CD4-positive, alpha-beta T cell treated with Interleukin-12 subunit alpha and Interleukin-12 subunit beta, for 1 hour (primary cell): ENCODE measurements around the gene NTSR1.
A peak's percentile ranks its signal among the peaks of the same experiment; 100 is the strongest.

Experiments used
- DNase-seq: peaks from one replicate; pipeline ENCODE4 v3.0.0-alpha.2; 2020

NTSR1 gene

DNA sequence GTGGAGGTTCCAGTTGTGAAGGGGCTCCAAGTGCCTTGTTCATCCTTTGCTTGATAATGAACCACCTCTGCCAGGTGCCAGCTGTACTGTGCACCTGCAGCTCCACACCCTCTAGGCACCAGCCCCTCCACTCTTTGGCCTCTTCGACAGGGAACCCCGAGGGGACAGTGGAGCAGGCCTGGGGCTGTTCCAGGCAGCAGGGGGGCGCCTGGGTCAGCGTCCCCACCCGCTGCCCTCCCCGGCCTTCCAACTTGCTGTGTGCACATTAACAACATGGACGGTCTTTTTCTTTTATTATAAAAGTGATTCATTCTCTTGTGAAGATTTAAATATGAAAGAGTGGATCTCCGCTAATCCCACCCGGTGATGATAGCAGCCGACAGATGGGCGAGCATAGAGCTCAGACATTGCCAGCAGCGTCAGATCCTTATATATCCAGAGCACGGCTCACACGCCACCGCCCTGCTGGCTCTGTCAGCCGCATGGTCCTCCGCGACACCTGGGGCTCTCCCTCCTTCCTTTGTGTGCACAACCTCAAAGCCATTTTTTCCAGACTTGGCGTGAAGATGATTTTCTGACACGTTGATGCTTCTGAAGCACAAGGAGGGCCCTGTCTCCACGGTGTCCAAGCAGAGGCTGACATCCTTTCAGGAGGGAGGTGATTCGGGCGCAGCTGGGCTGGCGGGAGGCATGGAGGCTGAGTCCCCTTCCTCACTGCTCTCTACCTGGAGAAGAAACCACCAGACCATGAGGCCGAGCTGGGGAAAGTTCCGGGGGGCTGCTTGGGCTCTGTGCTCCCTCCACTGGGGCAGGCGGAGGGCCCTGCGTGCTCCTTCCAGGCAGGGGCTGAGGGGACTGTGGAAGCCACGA, 65.4 kb downstream of the NTSR1 start:
- DNase-seq = no peak

DNA sequence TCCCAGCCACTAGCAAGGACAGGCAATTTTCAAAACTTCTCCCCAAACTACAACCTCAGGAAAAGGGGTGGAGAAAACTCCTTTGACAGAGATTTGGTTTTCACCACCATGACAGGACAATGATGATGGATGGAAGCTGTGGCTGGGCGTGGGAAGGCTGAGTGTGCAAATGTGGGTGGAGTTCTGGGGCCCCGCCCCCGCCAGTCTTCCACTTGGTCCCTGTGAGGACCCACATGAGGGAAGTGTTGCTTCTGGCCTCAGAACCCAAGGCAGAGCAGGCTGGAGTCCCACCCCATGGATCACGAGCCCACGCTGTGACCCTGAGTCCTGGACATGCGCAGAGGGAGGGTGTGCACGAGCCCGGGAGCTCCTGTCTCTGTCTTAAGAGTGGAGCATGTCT, 66.1 kb downstream of the NTSR1 start:
- DNase-seq = no peak

DNA sequence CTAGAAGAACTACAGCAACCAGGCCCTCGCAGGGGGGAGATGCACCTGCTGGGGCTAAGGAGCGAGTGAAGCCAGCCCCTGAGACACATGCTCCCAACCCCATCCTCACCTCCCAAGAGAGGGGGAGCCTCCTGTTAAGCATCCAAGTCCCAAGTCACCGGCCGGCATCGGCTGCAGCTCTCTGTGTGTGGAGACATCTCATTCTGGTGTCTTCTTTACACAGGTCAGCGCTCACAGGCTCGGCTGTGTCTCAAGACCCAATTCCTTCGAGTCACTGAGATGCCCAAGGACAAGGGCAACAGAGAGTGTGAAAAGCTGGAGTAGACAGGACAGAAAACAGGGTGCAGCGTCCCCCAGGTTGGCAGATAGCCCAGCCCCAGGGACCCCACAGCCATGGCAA, 66.6 kb downstream of the NTSR1 start:
- no peak for DNase-seq

DNA sequence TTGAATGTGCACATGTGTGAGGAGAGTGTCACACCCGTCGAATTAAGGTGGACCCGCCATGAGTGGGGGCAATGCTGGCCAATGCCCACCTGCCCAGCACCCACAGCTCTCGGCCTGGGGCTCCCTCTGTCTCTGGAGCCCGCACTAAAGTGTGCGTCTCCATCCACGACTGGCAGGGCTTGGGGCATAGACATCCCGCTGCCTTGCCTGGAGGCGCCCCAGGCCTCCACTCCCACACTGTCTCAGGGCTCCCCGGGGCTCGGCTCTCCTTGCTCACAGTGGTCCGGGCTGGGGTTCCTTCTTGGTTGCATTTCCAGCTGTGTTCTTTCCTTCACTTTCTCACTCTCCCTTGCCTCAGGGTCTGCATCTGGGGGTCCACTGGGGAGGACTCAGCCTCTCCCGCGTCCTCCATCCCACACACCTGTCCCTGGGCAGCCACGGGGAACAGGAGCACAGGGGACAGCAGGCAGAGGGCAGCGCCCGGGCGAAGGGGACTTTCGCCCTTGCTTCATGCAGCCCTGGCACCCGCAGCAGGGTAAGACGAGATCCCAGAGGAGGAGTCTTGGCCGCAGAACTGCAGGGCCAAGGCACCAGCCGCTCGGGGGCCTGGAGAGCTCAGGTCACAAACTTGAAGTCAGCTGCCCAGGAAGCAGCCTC, 67.5 kb downstream of the NTSR1 start:
- no peak for DNase-seq

DNA sequence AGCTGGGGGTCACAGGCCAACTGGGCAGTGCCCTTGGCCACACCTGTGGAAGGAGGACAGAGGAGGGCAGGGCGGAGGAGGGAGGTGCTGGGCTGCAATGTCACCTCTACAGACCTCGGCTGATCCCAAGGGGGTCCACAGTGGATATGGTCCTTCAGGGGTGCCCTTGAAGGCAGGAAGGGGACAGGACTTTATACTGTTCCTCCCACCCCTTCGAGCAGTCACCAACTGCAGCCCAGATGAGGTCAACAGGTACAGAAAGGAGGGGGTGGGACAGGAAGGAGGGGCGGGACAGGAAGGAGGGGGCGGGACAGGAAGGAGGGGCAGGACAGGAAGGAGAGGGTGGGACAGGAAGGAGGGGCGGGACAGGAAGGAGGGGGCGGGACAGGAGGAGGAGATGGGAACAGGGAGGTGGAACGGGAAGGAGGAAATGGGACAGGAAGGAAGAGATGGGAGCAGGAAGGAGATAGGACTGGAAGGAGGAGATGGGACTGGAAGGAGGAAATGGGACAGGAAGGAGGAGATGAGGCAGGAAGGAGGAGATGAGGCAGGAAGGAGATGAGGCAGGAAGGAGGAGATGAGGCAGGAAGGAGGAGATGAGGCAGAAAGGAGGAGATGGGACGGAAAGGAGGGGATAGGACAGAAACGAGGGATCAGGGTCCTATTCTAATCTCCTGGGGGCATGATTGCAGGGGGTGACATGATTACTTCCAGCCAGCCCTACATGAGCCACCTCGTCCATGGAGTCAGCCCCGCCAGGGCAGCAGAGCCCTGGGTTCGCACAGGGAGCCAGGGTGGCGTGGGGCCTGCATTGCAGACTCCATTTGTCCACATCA, 68.3 kb downstream of the NTSR1 start:
- peak; percentile 79 for DNase-seq

DNA sequence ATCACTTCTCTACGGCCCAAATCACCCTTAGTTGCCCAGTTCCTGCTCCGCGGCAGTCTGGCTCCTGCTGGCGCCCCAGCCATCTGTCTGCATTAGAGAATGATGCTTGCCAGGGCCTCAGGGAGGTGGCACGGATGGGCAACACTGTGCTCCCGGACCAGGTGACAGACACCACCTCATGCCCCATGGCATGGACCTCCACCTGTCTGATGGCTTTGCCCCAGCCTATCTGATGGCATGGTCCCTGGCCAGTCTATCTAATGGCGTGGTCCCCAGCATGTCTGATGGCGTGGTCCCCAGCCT, 68.8 kb downstream of the NTSR1 start:
- DNase-seq = peak; percentile 12

DNA sequence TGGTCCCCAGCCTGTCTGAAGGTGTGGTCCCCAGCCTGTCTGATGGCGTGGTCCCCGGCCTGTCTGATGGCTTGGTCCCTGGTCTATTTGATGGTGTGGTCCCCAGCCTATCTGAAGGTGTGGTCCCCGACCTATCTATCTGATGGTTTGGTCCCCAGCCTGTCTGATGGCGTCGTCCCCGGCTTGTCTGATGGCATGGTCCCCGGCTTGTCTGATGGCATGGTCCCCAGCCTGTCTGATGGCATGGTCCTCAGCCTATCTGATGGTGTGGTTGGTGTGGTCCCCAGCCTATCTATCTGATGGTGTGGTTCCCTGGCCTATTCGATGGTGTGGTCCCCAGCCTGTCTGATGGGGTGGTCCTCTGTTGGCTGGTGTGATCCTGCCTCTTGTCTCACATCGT, 69.4 kb downstream of the NTSR1 start:
- no peak for DNase-seq

DNA sequence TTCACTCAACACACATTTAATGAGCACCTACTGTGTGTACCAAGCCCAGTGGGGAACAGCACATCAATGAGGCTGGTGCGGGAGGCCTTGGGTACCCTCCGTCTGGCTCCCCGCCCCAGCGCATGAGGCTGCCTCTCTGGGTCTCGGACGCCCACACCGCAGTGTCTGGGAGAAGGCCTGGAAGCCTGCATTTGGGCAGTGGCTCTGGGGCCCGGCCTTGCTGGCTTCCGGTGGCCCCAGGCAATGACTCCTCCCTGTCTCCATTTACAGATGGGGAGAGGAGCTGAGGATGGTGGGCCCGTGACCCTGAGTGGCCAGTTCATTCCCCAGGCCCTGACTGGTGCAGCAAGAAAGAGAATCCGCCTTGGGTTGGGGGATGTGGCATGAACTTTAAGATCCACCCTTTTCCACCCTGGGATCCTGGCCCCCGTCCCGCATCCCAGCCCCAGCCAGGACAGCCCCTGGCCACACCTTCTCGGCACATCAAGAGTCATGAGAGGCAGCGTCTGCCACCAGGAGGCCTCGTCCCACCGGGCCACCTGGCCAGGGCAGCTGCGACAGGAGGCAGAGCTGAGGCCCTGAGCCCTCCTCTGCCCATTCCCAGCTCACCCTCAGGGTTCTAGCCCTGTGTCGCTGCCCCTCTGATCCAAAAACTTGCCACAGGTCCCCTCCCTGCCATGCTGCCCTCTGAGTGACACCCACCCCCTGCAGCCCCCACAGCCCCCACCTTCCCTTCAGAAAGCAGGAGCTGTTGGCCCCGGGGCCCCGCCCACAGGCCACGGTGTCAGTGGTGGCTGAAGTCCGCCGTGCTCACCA, 70.2 kb downstream of the NTSR1 start:
- no peak for DNase-seq

DNA sequence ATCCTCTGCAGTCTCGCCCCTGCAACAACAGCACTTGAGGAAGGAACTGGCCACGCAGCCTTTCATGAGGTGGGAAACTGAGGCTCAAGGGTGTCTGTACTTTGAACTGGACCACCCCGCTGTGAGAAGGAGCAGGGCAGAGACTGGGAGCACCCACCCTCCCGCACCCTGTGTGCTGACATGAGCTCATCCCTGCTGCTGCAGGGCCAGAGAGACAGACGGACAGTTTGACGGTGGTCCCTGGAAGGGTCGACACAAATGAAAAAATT, 70.7 kb downstream of the NTSR1 start:
- DNase-seq = no peak

DNA sequence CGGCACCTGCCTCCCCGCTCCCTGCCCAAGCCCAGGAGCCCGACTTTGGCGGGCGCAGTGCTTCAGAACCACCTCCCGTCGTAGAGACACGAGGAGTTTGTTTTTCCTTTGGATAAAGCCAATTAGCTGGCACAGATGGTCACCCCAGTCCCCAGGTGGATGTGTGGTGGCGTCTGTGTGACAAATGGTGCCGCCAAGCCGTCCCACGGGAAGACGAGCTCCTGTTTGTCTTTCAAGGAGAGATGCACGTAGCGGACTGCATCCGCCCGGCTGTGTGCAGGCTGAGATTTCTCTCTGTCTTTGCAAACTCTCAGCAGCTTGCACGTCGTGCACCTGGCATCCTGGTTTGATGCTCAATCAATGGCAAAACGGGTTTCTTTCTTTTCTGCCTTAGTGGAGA, 71.6 kb downstream of the NTSR1 start:
- DNase-seq = no peak

DNA sequence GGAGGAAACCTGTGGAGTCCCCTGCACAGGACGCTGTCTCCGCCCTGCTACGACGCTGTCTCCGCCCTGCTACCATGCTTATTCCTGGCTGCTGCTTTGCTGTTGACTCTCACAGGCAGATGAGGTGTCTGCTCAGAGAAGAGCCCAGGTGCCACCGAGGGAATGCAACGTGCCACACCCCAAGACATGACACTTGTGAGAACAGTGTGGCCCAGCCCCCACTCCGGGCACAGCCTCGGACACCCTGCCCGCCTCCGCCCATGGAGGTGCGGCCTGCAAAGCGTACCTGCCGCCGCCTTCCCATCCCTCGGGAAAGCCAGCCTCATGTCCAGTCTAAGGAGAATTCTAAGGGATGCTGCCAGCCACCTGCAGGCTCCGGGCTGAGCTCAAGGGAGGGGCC, 72.1 kb downstream of the NTSR1 start:
- no peak for DNase-seq

DNA sequence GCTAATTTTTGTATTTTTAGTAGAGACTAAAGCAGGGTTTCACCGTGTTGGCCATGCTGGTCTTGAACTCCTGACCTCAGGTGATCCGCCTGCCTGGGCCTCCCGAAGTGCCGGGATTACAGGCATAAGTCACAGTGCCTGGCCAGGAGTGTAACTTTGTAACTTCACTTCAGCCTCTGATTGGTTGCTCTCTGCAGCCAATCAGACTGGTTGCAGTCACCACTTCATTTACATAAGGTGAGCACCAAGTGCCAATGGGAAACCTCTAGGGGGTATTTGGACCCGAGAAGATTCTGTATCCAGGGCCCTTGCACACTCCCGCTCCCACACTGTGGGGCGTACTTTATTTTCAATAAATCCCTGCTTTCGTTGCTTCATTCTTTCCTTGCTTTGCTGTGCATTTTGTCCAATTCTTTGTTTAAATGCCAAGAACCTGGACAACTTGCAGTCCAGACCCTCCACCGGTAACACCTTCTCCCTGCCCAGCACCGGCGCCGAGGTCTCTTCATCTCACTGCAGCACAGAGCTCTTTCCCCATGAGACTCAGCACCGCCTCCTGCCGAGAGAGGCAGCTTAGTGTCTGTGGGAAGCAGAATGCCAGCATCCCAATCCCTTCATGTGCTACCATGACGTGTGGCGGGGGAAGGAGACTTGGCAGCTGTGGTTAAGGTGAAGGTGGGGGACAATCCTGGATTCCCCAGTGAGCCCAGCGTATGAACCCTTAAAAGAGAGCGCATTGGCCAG, 73.7 kb downstream of the NTSR1 start:
- no peak for DNase-seq

DNA sequence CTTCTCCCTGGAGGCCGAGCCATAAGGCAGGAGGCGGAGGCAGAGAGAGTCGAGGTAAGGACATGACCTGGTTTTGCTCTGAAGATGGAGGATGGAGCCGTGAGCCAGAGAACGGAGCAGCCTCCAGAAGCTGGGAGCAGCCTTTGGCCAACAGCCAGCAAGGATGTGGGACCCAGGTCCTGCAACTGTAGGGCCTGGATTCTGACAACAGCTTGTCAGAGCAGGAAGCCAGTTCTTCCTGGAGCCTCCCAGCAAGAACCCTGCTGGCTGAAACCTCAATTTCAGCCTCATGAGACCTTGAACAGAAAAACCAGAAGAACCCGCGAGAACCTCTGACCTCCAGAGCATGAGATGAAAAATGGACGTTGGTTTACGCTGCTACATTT, 74.2 kb downstream of the NTSR1 start:
- no peak for DNase-seq

DNA sequence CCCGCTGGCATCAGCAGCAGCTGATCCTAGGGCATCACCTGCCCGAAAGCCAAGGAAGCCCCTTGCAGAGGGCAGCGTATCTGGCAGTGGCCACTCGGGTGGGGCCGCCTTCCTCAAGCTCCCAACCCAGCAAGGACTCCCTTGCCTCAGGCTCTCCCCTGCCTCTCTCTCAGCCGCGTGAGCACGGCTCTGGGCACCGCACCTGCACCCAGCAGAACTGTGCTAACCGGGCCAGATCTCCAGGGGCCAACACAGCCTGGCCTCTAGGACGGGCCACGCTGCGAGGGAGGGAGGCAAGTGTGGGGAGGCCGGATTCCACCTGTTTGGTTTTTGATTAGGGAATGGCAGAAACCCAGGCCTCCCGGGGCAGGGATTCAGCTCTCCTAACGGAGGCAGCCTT, 75.9 kb downstream of the NTSR1 start:
- DNase-seq = no peak

DNA sequence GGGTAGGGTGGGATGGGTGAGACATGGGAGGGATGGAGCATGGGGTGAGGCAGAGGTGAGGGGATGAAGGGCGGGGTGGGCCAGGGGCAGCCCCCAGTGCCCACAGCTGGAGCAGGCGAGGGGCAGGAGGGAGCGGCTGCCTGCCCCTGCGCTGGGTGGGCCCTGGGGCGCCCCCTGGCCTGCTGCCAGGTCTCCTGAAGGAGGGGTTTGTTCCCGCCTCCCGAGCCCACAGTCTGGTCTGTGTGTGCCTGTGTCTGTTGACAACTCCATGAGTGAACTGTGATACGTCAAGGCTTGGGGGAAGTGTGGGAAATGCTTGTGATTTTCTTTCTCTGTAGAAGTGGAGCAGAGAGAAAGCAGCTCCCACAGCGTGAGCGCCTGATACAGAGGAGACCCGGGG, 76.8 kb downstream of the NTSR1 start:
- DNase-seq = no peak

DNA sequence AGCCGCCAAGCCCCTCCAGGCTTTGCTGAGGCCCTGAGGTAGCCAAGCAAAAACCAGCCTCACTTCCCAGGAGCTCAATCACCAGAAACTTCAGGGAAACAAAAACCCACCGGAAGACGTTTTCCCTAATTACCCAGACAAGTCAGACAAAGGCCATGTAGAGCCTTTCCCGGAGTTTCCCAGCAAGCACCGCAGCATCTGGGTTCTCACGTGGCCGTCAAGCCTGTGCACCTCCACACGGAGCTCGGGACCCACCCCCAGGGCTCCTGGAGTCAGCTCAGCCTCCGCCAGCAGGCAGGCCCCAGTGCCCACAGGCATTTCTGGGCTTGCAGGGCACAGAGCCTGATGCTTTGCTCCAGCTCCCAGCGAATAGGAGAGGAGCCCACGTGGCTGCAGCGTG, 77.5 kb downstream of the NTSR1 start:
- no peak for DNase-seq

DNA sequence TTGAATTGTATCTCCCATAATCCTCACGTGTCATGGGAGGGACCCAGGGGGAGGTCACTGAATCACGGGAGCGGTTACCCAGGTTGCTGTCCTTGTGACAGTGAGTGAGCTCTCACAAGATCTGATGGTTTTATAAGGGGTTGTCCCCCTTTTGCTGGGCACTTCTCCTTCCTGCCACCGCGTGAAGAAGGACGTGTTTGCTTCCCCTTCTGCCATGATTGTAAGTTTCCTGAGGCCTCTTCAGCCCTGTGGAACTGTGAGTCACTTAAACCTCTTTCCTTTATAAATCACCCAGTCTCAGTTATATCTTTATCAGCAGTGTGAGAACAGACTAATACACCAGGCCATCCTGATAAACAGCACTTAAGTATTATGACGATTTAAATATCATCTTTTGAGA, 78.7 kb downstream of the NTSR1 start:
- DNase-seq = no peak

DNA sequence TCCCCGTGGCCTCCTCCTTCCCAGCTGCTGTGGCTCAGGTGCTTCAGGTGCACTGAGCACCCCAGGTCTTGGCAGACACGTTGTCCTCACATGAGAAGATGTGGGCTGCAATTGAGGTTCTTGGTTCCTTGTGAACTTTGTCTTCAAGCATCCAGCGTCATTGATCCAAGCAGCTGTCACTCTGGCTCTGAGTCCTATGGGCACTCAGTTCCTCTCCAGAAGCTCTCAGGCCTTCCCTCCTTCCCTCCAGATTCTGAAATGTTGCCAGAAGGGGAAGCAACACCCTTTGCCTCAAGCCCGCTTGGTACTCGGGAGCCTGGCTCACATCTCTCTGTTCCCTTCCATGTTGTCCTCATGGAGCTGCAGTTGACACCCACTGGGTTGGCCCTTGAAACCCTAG, 79.2 kb downstream of the NTSR1 start:
- no peak for DNase-seq

DNA sequence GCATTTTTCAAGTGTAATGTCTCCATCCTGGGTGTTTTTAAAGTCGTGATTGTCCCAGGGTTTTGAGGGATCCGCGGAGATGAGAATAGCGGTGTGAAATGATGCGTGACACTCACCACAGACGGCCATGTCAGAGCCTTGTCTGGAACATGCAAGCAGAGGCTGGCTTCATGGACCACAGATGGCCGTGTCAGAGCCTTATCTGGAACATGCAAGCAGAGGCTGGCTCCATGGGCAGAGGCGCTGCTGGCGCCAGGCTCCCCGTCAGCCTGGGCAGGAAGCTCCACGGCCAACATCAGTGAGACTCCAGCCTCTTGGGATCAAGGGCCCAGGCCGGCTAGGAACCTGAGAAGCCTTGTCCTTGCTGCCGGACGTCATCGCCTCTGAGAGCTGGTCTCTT, 80.0 kb downstream of the NTSR1 start:
- no peak for DNase-seq

DNA sequence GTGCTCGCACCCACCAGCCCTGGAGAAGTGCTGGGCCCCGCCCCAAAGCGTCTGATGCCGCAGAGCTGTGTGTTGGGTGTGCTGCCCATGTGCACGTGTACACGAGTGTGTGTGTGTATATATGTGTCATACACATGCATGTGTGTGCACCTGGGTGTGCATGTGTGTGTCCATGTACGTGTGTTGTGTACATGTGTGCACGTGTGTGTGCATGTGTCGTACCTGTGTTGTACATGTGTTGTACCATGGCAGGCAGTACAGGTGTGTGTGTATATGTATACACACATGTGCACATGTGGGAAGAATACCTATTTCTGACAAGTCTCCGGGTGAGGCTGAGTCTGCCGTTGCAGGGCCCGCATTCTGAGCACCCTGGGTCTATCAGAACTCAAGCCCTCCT, 81.4 kb downstream of the NTSR1 start:
- no peak for DNase-seq

DNA sequence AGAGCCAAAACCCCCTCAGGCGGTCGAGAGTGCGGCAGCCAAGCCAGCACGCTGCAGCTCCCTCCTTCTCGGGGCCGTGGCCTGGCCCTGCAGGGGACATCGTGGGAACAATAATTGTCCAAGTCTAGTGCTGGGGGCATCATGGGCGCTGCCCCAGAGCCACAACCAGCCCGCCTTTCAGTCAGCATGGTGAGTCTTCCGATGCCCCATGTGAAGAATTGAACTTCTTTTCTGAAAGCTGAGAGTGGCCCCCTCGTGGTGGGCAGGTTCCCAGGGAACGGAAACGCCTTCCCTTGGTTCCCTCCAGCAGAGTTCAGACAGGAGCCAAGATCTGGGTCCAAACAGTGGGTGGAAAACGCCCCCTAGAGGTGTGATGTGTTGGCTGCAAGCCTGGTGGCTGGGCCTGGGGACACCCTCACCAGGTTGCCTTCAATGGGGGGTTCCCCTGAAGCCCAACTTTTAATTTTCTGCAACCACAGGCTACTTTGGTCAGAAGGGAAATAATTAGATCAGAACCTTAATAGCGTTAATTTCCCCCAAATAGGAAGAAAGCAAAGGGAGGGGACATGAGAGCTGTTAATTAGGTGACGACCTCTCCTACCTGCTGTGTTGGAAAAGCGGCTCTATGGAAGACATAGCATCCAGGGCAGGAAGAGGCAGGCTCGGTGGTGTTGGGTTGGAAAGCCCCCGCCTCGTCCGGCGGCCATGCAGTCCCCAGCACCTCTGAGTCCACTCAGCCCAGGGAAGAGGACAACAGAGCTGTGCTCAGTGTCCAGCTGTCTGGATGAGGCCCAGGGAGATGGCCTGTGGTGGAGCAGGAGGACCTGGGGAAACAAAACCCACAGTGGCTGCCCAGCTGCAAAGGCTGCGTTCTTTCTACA, 82.9 kb downstream of the NTSR1 start:
- DNase-seq = peak; percentile 81
